Measurements from ENCODE around the gene SKIC8.

The SKIC8 gene

GRCh38 chr15:78299101-78299930 lies at the start of gene SKIC8:
TSS of gene SKIC8 (minus strand) at chr15:78299609. CDS start at chr15:78295686, 3,923 bp downstream.
- Histone ChIP-seq H3K4me3 (peak within 1 kb of the TSS; percentile 96), H3K27me3 (ENCODE audit: low read depth) (no peaks in the 10 kb centered on the region), H3K36me3 (replicated peaks) (peaks cover under 1% of the 10 kb centered on the region; the same call in 1 of the 2 replicates), H3K9me3 (no peaks in the 10 kb centered on the region), H3K4me1 (peaks cover 23% of the 10 kb centered on the region)
- in situ Hi-C loops (cut with MboI; ENCODE audit: low sequenced_read_pairs), result no loop called here
- peak; percentile 100 for DNase-seq (ENCODE audit: low spot score in 2 of 2)

GRCh38 chr15:78347586-78348543 lies 48.5 kb upstream of the SKIC8 start:
- DNase-seq (ENCODE audit: low spot score in 2 of 2), result no peak
- no peak overlapping the region for H3K4me3 ChIP-seq
- H3K27me3 ChIP-seq (ENCODE audit: low read depth), result peaks cover 26% of the 10 kb centered on the region
- in situ Hi-C loops (cut with MboI; ENCODE audit: low sequenced_read_pairs), result no loop called here
- H3K36me3 ChIP-seq (replicated peaks), result no peaks in the 10 kb centered on the region
- no peaks in the 10 kb centered on the region; the same call in 1 of the 2 replicates for H3K9me3 ChIP-seq
- peaks cover 10% of the 10 kb centered on the region for H3K4me1 ChIP-seq

GRCh38 chr15:78345396-78346125 lies 46.2 kb upstream of the SKIC8 start:
- Histone ChIP-seq H3K36me3 (replicated peaks) (no peaks in the 10 kb centered on the region), H3K27me3 (ENCODE audit: low read depth) (peaks cover 49% of the 10 kb centered on the region), H3K9me3 (no peaks in the 10 kb centered on the region), H3K4me1 (peaks cover 10% of the 10 kb centered on the region), H3K4me3 (no peak overlapping the region)
- DNase-seq (ENCODE audit: low spot score in 2 of 2), result peak; percentile 48 to 60
- in situ Hi-C loops (cut with MboI; ENCODE audit: low sequenced_read_pairs), result no loop called here

DNA sequence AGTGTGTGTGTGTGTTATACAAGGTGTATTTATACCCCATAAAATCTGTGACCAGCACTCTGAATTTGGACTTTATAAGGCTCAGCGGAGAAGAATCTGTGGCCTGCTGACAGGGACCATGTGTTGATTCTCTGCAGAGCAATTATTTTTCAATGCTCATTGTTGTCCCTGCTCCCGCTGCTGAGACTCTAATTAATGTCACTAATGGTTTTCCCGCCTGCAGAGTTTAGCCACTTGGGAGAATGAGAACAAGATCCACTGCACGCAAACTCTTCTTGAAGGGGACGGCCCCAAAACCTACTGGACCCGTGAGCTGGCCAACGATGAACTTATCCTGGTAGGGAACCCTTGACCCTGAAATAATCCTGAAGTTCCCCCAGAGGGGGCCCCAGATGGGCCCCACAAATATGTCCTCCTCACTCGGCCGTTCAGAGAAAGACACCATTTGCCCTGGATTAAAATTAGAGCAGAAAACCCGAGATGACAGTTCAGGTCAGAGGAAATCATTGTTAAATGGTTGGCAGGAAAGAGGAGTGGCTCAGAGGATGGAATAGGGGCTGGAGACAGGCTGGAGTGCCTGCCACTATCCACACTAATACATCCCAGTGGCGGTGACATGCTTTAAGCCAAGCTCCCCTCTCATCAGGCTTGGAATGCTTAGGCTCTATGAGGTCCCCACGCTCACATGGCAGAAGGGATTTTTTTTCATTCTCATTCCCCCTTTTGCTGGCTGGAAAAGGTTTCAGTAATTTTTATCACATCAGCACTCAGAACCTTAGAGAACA lies 44.1 kb upstream of the SKIC8 start:
- Histone ChIP-seq H3K4me3 (no peak overlapping the region), H3K9me3 (no peaks in the 10 kb centered on the region), H3K36me3 (replicated peaks) (no peaks in the 10 kb centered on the region), H3K4me1 (peaks cover 10% of the 10 kb centered on the region), H3K27me3 (ENCODE audit: low read depth) (peaks cover 70% of the 10 kb centered on the region)
- in situ Hi-C loops (cut with MboI; ENCODE audit: low sequenced_read_pairs), result no loop called here
- no peak for DNase-seq (ENCODE audit: low spot score in 2 of 2)

DNA sequence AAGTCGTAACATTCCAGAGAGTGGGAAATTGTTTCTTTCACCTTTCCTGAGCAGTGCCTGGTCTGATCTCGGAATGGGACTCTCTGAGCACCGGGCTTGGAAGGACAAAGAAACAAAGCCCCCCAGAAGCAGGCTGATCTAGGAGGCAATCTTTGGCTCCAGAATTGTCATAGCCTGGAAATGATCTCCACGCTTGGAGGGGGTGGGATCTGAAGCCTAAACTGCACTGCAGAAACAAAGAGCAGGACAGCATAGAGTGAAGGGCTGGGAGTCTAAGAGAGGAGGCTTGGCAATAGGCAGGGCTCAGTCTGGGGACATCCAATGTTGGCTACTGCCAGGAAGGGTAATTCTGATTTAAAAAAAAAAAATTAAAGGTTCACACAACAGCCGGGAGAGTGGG lies 42.6 kb upstream of the SKIC8 start:
- no peak for DNase-seq (ENCODE audit: low spot score in 2 of 2)
- in situ Hi-C loops (cut with MboI; ENCODE audit: low sequenced_read_pairs), result no loop called here
- no peak overlapping the region for H3K4me3 ChIP-seq

DNA sequence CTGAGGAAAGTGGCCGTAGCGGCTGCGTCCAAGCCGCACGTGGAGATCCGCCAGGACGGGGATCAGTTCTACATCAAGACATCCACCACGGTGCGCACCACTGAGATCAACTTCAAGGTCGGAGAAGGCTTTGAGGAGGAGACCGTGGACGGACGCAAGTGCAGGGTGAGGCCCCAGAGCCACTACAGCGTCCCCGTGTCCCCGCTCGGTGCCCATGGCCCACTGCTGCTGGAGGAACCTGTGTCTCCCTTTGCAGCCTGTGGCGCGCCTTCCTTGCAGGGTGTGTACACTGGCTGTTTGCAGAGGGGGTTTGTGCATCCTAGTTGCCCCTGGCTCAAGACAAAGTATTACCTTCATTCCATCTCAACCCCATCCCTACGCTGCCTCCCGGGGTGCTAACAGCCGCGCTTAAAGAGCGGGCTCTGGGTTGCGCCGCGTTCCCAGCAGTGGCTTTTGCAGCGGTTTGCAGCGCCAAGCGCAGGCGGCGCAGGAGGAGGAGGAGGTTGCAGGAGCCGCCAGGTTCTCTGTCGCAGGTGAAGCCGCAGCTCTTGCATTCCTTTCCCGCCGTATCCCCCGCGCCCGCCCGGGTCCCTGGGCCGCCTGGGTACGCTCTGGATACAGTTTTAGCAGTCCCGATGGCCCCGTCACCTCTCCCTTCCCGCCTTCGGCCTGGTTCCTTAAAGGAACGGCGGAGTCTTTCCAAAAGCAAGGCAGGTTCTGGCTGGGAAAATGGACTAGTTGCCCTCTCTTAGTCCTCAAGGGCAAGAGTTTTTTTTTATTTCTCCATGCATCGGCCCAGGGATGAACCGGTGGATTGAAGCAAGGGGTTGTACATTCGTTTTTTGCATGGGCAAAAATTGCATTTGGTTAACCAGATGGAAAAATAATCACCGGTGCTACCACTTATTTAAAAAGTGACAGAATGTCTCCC lies 41.9 kb upstream of the SKIC8 start:
- Histone ChIP-seq H3K4me3 (no peak overlapping the region), H3K9me3 (no peaks in the 10 kb centered on the region), H3K4me1 (peaks cover 8% of the 10 kb centered on the region), H3K27me3 (ENCODE audit: low read depth) (peaks cover 86% of the 10 kb centered on the region), H3K36me3 (replicated peaks) (no peaks in the 10 kb centered on the region)
- DNase-seq (ENCODE audit: low spot score in 2 of 2), result no peak
- in situ Hi-C loops (cut with MboI; ENCODE audit: low sequenced_read_pairs), result no loop called here

More for the DNA sequence above, 42.6 kb upstream of the SKIC8 start:
- Histone ChIP-seq H3K36me3 (replicated peaks) (no peaks in the 10 kb centered on the region), H3K4me1 (peaks cover 10% of the 10 kb centered on the region), H3K9me3 (no peaks in the 10 kb centered on the region), H3K27me3 (ENCODE audit: low read depth) (peaks cover 83% of the 10 kb centered on the region)

DNA sequence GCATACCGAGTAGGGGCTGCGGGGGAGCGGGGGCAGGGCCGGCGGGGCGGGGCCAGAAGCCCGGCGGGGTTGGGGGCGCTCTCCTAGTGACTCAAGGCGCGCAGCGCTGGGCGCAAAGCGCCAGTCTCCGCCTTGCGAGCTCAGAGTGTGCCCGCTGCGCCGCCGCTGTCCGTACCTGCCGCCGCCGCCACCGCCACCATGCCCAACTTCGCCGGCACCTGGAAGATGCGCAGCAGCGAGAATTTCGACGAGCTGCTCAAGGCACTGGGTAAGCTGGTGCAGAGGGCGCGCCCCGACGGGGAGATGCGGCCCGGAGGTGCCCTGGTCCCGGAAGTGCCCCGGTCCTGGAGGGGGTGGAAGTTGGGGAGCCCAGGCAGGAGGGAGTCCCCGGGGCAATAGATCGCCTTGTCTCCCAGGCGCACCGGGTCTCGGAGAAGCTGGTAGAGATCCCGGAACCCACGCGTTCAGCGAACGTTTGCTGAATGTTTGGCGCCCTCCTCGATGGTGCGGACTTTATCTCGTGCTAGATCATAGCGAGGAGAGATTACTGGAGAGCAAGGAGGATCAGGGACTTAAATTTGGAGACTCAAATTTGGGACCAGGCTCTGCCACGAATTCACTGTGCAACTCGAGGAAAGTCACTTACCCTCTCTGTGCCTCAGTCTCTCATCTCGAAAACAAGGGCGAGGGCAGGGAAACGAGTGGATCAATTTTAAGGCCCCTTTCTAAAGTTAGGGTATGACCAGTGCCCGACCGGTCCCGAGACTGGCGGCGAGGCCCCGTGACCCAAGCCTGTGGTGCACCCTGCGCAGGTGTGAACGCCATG lies 41.0 kb upstream of the SKIC8 start, which contains the start of gene CRABP1:
TSS of gene CRABP1 (plus strand) at position 123 of the 826 bp plus-strand sequence. CDS start at position 199, 76 bp downstream.
- in situ Hi-C loops (cut with MboI; ENCODE audit: low sequenced_read_pairs), result no loop called here
- H3K4me3 ChIP-seq, result peak within 1 kb of the TSS; percentile 27
- no peaks in the 10 kb centered on the region for H3K36me3 ChIP-seq (replicated peaks)
- peaks cover 86% of the 10 kb centered on the region for H3K27me3 ChIP-seq (ENCODE audit: low read depth)
- H3K9me3 ChIP-seq, result no peaks in the 10 kb centered on the region
- peaks cover under 1% of the 10 kb centered on the region; the same call in 1 of the 2 replicates for H3K4me1 ChIP-seq
- DNase-seq (ENCODE audit: low spot score in 2 of 2), result peak in 1 of 2 experiments; percentile 44

GRCh38 chr15:78339559-78339958 lies 40.1 kb upstream of the SKIC8 start:
- in situ Hi-C loops (cut with MboI; ENCODE audit: low sequenced_read_pairs), result no loop called here

GRCh38 chr15:78338781-78339180 lies 39.4 kb upstream of the SKIC8 start:
- in situ Hi-C loops (cut with MboI; ENCODE audit: low sequenced_read_pairs), result no loop called here
- no peaks in the 10 kb centered on the region for H3K4me1 ChIP-seq
- no peak overlapping the region for H3K4me3 ChIP-seq
- H3K27me3 ChIP-seq (ENCODE audit: low read depth), result peaks cover 93% of the 10 kb centered on the region
- H3K36me3 ChIP-seq (replicated peaks), result no peaks in the 10 kb centered on the region
- no peak for DNase-seq (ENCODE audit: low spot score in 2 of 2)
- no peaks in the 10 kb centered on the region for H3K9me3 ChIP-seq

More at GRCh38 chr15:78339559-78339958, 40.1 kb upstream of the SKIC8 start:
- DNase-seq (ENCODE audit: low spot score in 2 of 2), result no peak
- Histone ChIP-seq H3K4me3 (no peak overlapping the region), H3K4me1 (no peaks in the 10 kb centered on the region), H3K27me3 (ENCODE audit: low read depth) (peaks cover 91% of the 10 kb centered on the region), H3K9me3 (no peaks in the 10 kb centered on the region), H3K36me3 (replicated peaks) (no peaks in the 10 kb centered on the region)

DNA sequence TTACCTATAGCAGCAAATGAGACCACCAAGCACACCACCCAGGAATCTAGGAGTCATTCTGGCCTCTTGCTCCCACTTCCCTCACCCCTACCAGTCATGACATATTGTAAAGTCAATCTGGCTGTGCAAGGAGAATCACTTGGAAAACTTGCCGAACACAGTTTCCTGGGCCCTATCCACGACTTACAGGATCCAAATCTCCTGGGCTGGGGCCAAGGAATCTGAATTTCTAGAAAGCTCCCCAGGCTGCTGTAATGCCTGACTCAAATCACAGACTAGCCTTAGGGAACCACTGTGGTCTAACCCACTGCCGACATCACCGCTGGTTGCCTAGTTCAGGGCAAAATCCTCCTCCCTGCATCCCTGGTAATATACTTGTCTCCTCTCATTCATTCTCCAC lies 36.6 kb upstream of the SKIC8 start:
- in situ Hi-C loops (cut with MboI; ENCODE audit: low sequenced_read_pairs), result no loop called here
- no peak overlapping the region for H3K4me3 ChIP-seq
- H3K27me3 ChIP-seq (ENCODE audit: low read depth), result peaks cover 71% of the 10 kb centered on the region

DNA sequence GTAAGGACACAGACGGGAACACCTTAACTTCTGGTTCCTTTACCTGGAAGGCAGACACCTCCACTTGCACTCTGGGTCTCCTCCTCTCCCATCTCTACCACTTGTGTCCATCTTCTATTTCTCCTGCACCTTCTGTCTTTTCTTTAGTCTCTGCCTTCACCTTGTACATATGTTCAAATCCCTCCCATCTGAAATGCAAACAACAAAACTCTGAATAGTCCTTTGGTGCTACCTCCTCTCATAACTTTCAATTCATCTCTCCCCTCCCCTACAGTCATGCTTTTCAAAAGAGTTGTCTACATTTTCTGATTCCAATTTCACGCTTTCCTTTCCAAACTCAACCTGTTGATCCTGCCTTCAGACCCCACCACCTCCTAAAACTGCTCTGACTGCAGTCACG lies 35.4 kb upstream of the SKIC8 start:
- Histone ChIP-seq H3K4me1 (no peaks in the 10 kb centered on the region), H3K27me3 (ENCODE audit: low read depth) (peaks cover 60% of the 10 kb centered on the region), H3K4me3 (no peak overlapping the region), H3K36me3 (replicated peaks) (no peaks in the 10 kb centered on the region), H3K9me3 (no peaks in the 10 kb centered on the region)
- in situ Hi-C loops (cut with MboI; ENCODE audit: low sequenced_read_pairs), result no loop called here
- DNase-seq (ENCODE audit: low spot score in 2 of 2), result no peak

More for the DNA sequence above, 36.6 kb upstream of the SKIC8 start:
- Histone ChIP-seq H3K9me3 (no peaks in the 10 kb centered on the region), H3K36me3 (replicated peaks) (no peaks in the 10 kb centered on the region), H3K4me1 (no peaks in the 10 kb centered on the region)
- DNase-seq (ENCODE audit: low spot score in 2 of 2), result no peak

Measured in HAP-1 (cell line).